Mammary epithelial cell (primary cell): ENCODE measurements around the gene APOC4.

Experiments
- EZH2 ChIP-seq: IDR thresholded peaks from 2 replicates; pipeline ENCODE4 v1.6.1; 2012; ENCODE audit warnings: low read length, inconsistent platforms, borderline replicate concordance
- TF ChIP-seq, protein P1 (sequence below), 2 donors: IDR thresholded peaks in 1 of 2; conservative IDR thresholded peaks in 1 of 2; 2 replicates each; pipeline ENCODE4 v1.5.1; 2011 to 2012; ENCODE audit warnings: inconsistent platforms in 2 of 2, low read length in 2 of 2, mild to moderate bottlenecking in 2 of 2, control low read depth in 1 of 2, low read depth in 1 of 2; ENCODE audit not compliant: insufficient read depth in 1 of 2; ENCODE audit errors: extremely low read depth in 1 of 2

- TF ChIP-seq, protein P1, sequence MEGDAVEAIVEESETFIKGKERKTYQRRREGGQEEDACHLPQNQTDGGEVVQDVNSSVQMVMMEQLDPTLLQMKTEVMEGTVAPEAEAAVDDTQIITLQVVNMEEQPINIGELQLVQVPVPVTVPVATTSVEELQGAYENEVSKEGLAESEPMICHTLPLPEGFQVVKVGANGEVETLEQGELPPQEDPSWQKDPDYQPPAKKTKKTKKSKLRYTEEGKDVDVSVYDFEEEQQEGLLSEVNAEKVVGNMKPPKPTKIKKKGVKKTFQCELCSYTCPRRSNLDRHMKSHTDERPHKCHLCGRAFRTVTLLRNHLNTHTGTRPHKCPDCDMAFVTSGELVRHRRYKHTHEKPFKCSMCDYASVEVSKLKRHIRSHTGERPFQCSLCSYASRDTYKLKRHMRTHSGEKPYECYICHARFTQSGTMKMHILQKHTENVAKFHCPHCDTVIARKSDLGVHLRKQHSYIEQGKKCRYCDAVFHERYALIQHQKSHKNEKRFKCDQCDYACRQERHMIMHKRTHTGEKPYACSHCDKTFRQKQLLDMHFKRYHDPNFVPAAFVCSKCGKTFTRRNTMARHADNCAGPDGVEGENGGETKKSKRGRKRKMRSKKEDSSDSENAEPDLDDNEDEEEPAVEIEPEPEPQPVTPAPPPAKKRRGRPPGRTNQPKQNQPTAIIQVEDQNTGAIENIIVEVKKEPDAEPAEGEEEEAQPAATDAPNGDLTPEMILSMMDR (conservative IDR thresholded peaks at IDR 0.05 in 1 of 2, IDR thresholded peaks at IDR 0.05 in 1 of 2; ENCODE audit: extremely low read depth in 1 of 2, insufficient read depth in 1 of 2, low read depth in 1 of 2, low read length in 2 of 2), result no peak
- no peak for TF ChIP-seq EZH2
Measured at GRCh38 chr19:44968118-44968517, 26.1 kb downstream of the APOC4 start.
